Measurements from ENCODE around the gene BEND6.
A peak's percentile ranks its signal among the peaks of the same experiment; 100 is the strongest.

BEND6 gene

GRCh38 chr6:56940977-56941376 lies 13.9 kb upstream of the BEND6 start:
- no peak for DNase-seq (ENCODE audit: low read depth)

DNA sequence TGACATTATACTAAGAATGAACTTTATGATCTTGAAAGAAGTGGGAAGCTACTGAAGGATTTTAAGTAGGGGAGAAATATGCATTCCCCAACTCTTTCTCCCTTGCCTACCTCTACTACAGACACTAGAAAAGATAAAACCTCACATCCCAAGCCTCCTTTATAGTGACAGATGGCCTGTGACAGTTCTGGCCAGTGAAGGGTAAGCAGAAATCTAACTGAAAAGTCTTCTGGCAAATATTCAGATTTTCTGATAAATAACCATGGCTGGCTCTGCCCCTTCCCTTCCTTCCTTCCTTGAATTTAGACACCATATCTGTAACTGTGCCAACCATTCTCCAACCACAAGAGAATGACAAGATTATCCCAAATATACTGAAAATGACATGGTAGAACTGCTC lies 10.2 kb upstream of the BEND6 start:
- no peak for DNase-seq (ENCODE audit: low read depth)

GRCh38 chr6:56946368-56946767 lies 8.5 kb upstream of the BEND6 start:
- DNase-seq (ENCODE audit: low read depth) = no peak

- no peak for DNase-seq (ENCODE audit: low read depth)
Observed at GRCh38 chr6:56947924-56948323, 7.0 kb upstream of the BEND6 start.

DNA sequence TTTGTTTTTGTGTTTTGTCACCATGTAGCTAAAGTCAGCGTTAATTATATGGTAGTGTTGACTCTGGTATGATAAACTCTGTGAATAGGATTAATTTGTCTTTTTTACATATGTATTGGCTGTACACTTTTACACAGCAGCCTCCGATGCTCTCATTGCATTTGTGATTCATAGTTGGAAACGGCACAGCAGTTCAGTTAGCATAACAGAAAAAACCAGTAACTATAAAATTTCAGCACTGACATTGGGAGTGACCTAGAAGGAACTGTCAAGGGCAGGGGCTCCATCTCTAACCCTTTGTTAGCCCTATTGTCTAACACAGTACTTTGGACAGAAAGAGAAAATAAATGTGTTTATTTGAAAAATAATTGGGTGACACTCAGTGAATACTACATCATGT lies 5.6 kb upstream of the BEND6 start:
- DNase-seq (ENCODE audit: low read depth) = no peak

GRCh38 chr6:56949925-56950495 lies 4.9 kb upstream of the BEND6 start:
- DNase-seq (ENCODE audit: low read depth) = no peak

DNA sequence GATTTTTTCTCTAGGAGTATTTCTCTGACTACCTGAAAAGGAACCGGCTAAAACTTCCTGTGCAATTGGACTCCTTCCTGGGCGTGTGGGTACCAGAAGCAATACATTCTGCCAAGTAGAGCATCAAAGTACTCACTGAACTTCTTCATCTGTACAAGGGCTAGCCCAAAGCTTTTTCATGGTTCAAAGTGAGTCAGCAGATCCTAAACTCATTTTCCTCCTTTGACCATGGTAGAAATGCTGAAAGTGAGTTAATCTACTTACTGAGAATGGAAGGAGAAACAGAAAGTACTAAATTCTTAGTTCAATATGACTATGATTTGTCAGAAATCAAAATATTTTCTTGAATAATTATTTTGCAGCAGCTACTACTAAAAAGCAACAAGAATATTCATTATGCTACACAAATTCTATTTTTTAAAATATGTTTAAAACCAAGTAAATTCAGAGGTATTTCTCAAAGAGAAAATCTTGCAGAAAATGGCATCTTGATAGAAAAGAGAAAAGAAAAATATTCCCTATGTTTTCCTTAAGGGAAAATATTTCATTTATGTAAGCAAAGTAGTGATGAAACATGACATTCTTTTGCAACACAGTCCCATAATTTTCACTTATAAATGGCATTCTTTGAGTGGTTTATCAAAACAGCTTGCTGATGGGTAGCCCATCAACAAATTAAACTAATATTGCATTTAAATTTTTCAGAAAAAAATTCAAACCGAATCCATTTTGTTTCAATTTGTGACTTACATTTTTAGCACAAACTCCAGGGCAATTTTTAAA lies 3.7 kb upstream of the BEND6 start:
- DNase-seq (ENCODE audit: low read depth) = no peak

- DNase-seq (ENCODE audit: low read depth) = no peak
Observed at GRCh38 chr6:56953597-56954402, 1.1 kb upstream of the BEND6 start.

- peak; percentile 89 for DNase-seq (ENCODE audit: low read depth)
Observed at GRCh38 chr6:56955171-56956155, 556 bp downstream of the BEND6 start.

DNA sequence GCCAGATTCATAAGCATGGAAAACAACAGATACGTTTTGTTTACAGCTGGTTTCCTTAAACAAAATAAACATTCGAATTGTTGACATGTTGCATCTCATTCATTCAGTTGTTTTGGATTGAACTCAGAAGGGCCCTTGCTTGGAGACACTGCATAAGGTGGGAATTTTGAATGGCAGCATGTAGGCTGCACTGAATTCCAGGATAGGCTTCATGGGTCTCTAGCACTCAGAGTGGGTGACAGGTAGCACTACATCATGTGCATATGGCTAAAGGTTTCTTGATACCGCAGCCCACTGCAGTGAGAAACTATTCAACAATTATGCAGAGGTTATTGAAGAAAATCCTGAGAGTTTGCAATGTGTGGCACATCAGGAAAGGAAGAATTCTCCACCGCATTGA lies 1.6 kb downstream of the BEND6 start:
- DNase-seq (ENCODE audit: low read depth) = no peak

DNA sequence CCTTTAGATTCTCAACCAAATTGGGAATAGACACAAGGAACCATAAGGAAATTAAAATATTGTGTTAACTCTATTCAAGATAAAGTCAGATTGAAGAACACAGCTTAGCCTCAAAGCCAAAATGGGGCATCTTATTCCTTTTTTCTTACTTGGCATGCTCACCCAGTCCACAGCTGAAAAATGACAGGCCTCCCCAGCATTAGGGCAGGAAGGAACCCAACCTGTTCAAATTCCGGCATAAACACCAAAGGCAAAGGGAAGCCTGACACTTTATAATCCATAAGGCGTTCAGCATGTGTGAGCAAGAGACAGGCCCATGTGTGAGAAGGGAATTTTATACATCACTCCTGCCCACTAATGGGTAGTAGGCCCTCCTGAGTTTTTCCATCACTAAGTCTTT lies 2.9 kb downstream of the BEND6 start:
- DNase-seq (ENCODE audit: low read depth) = no peak

GRCh38 chr6:56958481-56958880 lies 3.6 kb downstream of the BEND6 start:
- no peak for DNase-seq (ENCODE audit: low read depth)

DNA sequence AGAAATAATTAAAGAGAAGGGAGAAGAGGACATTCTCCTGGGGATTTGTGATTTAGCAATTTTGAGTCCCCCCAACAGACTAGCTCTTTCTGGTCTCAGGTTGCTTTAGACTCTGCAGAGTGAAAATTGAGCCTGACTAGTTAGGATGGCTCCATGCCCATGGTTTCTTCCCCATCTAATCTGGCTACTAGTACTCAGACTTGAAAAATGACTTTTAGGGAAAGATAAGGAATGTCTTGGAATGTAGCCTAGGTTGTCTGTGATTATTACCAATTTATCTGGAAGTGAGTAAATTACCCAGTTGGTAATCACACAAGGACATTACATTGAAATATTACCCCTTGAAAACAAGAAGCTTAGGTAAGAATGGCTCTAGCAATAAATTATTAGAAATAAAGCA lies 4.2 kb downstream of the BEND6 start:
- DNase-seq (ENCODE audit: low read depth) = no peak

GRCh38 chr6:56959938-56960337 lies 5.0 kb downstream of the BEND6 start:
- no peak for DNase-seq (ENCODE audit: low read depth)

DNA sequence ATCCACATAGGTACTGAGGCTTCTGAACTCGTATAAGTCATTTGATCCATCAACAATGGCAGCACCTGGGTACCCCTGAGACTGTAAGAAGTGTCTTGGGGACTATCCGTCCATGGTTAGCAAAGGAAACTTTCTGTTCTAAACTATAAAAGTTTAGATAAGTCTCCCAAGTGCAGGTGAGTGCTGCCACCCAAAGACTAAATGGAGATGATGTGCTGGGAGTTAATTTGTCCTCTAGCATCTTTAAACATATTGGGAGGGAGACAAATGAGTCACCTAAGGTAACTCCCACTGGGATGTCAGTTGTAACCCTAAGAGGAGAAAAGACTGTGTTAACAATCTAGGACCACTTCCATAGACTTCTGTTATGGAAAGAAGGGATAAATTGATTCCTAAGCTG lies 6.2 kb downstream of the BEND6 start:
- no peak for DNase-seq (ENCODE audit: low read depth)

DNA sequence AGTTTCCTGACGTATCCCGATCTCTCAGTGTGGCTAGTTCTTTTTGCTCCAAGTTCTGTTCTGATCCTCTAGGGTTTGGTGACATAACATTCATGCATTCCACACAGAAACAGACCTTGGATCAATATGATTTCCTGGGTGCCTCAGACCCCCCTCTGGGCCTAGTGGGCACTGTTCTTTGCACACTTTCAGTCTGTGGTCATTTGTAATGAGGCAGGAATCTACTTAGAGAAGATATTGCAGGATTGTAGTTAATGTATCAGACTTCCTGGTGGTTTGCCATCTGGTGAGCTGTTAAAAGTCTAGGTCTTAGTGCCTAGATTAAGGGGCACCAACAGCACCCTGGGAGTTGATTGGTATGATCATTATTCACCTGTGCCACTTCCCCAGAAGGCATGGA lies 7.5 kb downstream of the BEND6 start:
- no peak for DNase-seq (ENCODE audit: low read depth)

DNA sequence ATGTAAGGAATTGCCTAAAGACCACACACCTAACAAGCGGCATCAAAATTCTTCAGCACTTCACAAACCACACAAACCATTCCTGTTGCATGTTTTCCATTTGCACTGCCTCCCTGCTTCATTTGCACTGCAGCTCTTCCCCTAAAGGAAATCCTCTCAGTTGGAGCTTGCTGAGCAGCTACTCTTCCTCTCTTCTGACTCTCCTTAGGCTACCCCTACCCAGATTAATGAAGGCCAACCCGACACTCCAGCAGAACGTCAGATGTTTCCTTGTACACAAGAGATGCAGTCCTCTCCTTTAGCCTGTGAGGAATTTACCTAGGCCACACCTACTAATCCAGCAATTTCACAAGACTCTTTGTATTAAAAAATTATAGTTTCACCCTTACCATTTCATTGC lies 8.1 kb downstream of the BEND6 start:
- DNase-seq (ENCODE audit: low read depth) = no peak

GRCh38 chr6:56963793-56964192 lies 8.9 kb downstream of the BEND6 start:
- DNase-seq (ENCODE audit: low read depth) = no peak

GRCh38 chr6:56965126-56965525 lies 10.2 kb downstream of the BEND6 start:
- DNase-seq (ENCODE audit: low read depth) = no peak

DNA sequence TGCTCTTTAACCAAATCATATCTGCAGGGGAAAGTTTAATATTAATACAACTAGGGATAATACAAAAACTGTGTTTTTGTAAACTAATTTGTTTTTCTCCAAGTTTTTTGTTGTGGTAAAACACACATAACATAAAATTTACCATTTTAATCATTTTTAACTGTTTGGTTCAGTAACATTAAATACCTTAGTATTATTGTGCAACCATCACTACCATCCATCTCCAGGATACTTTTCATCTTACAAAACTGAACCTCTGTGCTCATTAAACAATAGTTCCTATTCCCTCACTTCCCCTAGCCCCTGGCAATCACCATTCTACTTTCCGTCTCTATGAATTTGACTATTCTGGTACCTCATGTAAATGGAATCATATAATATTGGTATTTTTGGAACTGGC lies 15.9 kb downstream of the BEND6 start:
- no peak for DNase-seq (ENCODE audit: low read depth)

GRCh38 chr6:56977192-56977591 lies 22.3 kb downstream of the BEND6 start:
- no peak for DNase-seq (ENCODE audit: low read depth)

GRCh38 chr6:56978530-56978929 lies 23.6 kb downstream of the BEND6 start:
- no peak for DNase-seq (ENCODE audit: low read depth)
